IPS-18a (cell line): ENCODE data around the gene ATP5PD.
"Not testable (repeated sequence)": the region's sequence is repeated elsewhere in the genome, so short reads cannot be mapped to it uniquely, and the experiment has no call there.

Experiments
- H3K27ac ChIP-seq: one replicate; pipeline ENCODE4 v1.5.1; 2013; ENCODE audit warnings: low read length
- H3K27me3 ChIP-seq: one replicate; pipeline ENCODE4 v1.6.1; 2013; ENCODE audit warnings: mild to moderate bottlenecking, low read length; ENCODE audit not compliant: control insufficient read depth, insufficient read depth
- H3K36me3 ChIP-seq: one replicate; pipeline ENCODE4 v1.6.1; 2013; ENCODE audit warnings: low read depth, low read length; ENCODE audit not compliant: control insufficient read depth
- H3K4me1 ChIP-seq: one replicate; pipeline ENCODE4 v1.6.1; 2013; ENCODE audit warnings: low read depth, low read length; ENCODE audit not compliant: control insufficient read depth
- H3K4me3 ChIP-seq: one replicate; pipeline ENCODE4 v1.5.1; 2013; ENCODE audit warnings: low read length
- H3K9ac ChIP-seq: one replicate; pipeline ENCODE4 v1.6.1; 2013; ENCODE audit warnings: mild to moderate bottlenecking, low read length, moderate library complexity
- H3K9me3 ChIP-seq: one replicate; pipeline ENCODE4 v1.6.1; 2013; ENCODE audit warnings: low read depth, low read length; ENCODE audit not compliant: control insufficient read depth

The ATP5PD gene

DNA sequence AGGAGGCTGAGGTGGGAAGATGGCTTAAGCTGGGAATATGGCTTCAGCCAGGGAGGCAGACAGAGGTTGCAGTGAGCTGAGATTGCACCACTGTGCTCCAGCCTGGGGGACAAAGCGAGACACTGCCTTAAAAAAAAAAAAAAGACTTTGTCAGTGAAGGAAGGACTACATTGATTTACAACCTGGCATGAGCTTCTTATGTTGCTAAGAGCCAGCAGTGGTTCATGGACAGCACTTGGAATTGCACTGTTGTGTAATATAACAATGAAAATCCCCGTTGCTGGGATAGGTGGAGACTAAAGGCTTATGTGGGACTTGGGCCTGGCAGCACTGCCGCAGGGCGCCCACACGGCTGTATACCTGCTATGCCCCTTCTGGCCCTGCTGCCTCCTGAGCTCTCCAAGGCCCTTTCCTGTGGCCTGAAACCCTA lies 26.9 kb upstream of the ATP5PD start:
- H3K9ac ChIP-seq, result no peak overlapping the region

DNA sequence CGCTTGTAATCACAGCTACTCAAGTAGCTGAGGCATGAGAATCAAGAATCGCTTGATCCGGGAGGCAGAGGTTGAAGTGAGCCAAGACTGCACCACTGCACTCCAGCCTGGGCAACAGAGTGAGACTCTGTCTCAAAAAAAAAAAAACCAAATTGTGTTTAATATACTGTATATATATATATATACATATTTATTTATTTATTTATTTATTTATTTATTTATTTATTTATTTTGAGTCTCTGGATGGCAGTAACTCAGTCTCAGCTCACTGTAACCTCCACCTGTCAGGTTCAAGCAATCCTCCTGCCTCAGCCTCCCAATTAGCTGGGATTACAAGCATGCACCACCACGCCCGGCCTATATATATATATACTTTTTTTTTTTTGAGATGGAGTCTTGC lies 26.1 kb upstream of the ATP5PD start:
- H3K27ac ChIP-seq, H3K9me3 ChIP-seq, H3K9ac ChIP-seq, H3K4me1 ChIP-seq, H3K4me3 ChIP-seq, H3K36me3 ChIP-seq, H3K27me3 ChIP-seq: not testable (repeated sequence)

More for the DNA sequence above, 26.9 kb upstream of the ATP5PD start:
- Histone ChIP-seq H3K36me3 (no peaks in the 10 kb centered on the region), H3K27me3 (no peaks in the 10 kb centered on the region), H3K4me3 (no peak overlapping the region), H3K4me1 (peaks cover 3% of the 10 kb centered on the region), H3K27ac (no peak overlapping the region), H3K9me3 (no peaks in the 10 kb centered on the region)

DNA sequence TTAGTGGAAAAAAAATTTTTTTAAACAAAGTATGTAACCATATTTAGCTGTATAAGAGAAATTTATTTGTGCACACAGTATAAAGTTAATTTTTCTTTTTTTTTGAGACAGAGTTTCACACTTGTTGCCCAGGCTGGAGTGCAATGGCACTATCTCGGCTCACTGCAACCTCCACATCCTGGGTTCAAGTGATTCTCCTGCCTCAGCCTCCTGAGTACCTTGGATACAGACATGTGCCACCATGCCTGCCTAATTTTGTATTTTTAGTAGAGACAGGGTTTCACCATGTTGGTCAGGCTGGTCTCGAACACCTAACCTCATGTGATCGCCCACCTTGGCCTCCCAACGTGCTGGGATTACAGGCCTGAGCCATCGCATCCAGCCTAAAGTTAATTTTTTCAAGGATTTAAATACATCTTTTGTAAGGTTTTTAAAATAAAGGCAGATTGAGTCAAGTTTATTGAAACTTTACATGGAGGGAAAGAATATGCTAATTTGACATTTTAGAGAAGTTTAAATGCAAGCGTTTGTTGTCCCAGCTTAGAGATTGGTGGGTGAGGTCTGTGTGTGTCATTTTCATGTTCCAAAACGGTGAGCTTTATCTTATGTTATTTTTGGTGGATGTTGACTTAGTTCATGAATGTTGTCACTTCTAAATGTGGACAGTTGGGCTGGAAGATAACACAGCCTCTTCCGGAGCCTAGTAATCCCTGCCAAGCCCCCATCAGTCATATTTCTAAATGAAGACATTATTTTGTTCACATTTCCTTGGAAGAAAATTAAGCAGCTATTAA lies 24.9 kb upstream of the ATP5PD start:
- not testable (repeated sequence) for H3K27me3 ChIP-seq, H3K4me1 ChIP-seq, H3K9ac ChIP-seq, H3K27ac ChIP-seq, H3K9me3 ChIP-seq, H3K4me3 ChIP-seq, H3K36me3 ChIP-seq

DNA sequence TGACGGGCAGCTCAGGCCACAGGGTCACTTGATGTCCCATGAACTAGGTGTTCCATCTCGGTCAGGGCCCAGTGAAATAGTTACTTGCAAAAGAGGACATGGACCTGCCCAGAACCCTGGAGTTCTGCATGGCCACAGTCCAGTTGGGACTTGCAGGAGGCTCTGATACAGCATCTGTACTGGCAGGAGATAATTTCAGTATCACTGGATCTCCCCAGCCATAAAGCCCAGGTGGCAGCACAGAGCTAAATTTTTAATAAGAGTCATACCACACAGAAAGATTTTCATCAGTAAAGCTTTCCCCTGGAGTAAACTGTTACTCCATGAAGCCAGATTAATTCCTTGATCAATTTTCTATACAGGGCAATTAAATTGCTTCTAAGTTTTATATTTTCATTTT lies 23.0 kb upstream of the ATP5PD start:
- Histone ChIP-seq H3K9ac (no peak overlapping the region), H3K27me3 (no peaks in the 10 kb centered on the region), H3K27ac (no peak overlapping the region), H3K36me3 (peaks cover 5% of the 10 kb centered on the region), H3K4me3 (no peak overlapping the region), H3K9me3 (no peaks in the 10 kb centered on the region), H3K4me1 (no peaks in the 10 kb centered on the region)

DNA sequence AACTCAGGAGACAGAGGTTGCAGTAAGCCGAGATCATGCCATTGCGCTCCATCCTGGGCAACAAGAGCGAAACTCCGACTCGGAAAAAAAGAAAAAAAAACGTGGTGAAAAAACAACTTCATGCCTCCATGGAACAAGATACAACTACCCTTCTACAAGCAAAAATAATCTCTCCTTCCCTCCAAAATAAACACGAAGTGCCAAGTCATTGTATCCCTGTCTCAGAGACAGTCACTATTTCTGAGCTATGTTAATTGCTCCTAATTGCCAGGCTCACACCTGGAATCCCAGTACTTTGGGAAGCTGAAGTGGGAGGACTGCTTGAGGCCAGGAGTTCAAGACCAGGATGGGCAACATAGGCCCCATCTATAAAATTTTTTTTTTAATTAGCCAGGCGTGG lies 22.0 kb upstream of the ATP5PD start:
- Histone ChIP-seq H3K27me3 (no peaks in the 10 kb centered on the region), H3K36me3 (peaks cover 15% of the 10 kb centered on the region), H3K9ac (no peak overlapping the region), H3K27ac (no peak overlapping the region), H3K4me3 (no peak overlapping the region), H3K4me1 (no peaks in the 10 kb centered on the region), H3K9me3 (no peaks in the 10 kb centered on the region)

DNA sequence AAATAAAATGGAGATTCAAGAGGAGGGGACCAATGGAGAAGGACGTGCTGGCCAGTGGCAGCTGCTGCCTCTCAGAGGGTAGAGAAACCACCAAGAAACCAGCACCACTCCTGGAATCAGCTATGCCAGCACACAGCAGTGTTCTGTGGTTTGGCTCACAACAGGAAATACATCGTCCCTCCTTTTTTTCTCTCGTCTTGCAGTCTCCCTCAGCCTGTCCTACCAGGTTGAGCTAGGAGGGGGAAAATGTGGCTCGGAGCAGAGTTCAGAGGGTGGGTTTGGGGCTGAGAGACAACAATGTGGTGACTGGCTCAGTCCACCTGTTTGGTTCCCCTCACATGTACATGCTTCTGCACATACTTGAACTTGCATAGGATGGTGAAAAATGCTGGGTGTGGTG lies 21.1 kb upstream of the ATP5PD start:
- Histone ChIP-seq H3K9ac (no peak overlapping the region), H3K4me3 (no peak overlapping the region), H3K36me3 (peaks cover 24% of the 10 kb centered on the region), H3K27me3 (no peaks in the 10 kb centered on the region), H3K9me3 (no peaks in the 10 kb centered on the region), H3K4me1 (no peaks in the 10 kb centered on the region), H3K27ac (no peak overlapping the region)

DNA sequence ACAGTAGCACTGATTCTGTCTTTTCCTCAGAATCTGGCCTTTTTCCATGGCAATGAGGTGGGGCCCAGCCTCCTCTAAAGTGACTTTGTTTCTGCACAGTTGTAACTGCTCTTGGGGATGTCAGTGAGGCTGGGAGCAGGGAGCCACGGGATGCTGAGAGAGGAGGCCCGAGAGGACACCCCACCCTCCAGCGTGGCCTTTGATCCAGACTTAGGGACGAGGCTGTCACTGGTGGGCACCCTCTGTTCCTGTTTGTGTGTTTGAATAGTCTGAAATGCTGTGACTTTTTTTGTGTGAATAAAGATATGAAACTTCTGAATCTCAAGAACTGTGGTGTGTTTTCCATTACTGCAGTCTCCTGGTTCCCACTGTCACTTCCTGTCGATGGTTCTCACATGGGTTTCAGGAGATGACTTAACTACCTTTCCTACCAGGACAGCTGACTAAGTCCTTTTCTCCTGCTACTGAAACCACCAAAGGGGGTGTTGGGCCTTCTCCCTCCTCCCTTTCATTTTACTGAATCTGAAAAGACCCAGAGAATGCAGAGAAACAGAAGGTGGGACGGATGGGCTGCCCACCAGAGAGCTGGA lies 18.9 kb upstream of the ATP5PD start:
- no peak overlapping the region for H3K9ac ChIP-seq
- H3K27me3 ChIP-seq, result no peaks in the 10 kb centered on the region
- H3K36me3 ChIP-seq, result peaks cover 42% of the 10 kb centered on the region
- H3K4me1 ChIP-seq, result no peaks in the 10 kb centered on the region
- H3K27ac ChIP-seq, result no peak overlapping the region
- H3K4me3 ChIP-seq, result no peak overlapping the region
- no peaks in the 10 kb centered on the region for H3K9me3 ChIP-seq

DNA sequence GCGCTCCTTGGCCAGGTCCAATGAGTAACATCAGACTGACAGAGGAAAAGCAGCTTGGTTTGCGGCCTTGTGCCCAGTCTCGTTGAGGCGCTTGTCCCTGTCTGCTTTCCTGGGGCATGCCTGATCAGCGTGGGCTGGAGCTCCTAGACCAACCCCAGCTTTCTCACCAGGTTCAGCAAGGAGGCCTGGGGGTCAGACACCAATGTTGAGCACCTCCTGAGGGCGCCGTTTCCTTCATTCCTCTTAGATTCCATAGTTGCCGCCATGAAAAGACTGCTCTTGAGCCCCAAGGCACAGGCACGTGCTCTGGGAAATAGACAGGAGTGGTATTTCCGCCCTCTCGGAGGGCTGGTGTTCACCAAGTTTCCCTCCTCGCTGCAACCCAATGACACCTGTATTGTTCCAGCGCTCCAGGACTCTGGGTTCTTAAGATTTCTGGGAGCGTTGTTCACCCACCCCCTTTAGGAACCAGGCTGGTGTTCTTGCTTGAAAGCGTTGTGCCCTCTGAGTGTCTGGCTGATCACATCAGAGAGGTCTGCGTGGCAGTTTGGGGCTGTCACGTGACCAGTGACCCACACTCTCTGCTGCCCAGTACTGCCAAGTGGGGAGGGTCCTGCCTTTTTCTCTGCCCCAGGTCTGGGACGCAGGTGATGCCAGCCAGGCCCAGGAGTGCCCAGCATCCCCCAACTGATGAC lies 18.2 kb upstream of the ATP5PD start:
- H3K27ac ChIP-seq, result no peak overlapping the region
- H3K36me3 ChIP-seq, result peaks cover 45% of the 10 kb centered on the region

DNA sequence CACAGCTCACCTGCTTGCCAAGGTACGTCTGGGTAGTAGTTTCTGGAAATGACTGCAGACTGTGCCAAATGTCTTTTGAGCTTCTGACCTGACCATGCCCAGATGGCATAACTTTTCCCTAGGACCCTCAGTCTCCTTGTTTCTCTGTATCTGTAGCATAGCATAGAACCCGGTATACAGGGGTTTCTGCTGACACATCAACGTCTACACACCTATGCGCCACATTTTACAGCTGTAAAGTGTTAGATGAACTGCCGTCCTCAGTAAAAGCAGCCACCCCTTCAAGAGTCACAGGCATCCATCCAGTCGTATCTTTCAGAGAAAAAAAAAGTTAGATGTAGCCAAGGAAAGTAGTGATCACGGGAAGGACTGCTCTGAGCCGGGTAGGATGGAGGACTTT lies 17.7 kb upstream of the ATP5PD start:
- Histone ChIP-seq H3K27me3 (no peaks in the 10 kb centered on the region), H3K36me3 (peaks cover 49% of the 10 kb centered on the region), H3K27ac (no peak overlapping the region), H3K9me3 (no peaks in the 10 kb centered on the region), H3K4me3 (no peak overlapping the region), H3K9ac (no peak overlapping the region), H3K4me1 (no peaks in the 10 kb centered on the region)

More for the DNA sequence above, 18.2 kb upstream of the ATP5PD start:
- H3K27me3 ChIP-seq, result no peaks in the 10 kb centered on the region
- H3K9me3 ChIP-seq, result no peaks in the 10 kb centered on the region
- H3K4me1 ChIP-seq, result no peaks in the 10 kb centered on the region
- H3K9ac ChIP-seq, result no peak overlapping the region
- no peak overlapping the region for H3K4me3 ChIP-seq

DNA sequence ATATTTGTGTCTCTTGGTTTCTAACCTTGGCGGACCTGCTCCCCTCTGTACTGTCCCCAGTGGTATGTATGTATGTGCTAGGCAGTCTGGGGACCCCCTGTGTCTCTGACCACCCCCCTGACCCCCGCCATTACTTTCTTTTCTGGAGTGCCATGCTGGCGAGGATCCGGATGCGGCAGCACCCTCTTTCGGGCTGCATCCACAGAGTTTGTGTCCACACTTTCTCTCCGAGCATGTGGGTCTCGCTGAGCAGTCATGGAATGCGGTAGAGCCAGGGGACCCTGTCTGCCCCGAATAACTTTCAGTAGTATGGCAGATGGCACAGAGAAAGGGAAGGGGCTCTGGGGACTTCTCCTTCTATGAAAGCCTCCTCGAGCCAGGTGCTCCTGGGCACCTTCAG lies 17.3 kb upstream of the ATP5PD start:
- Histone ChIP-seq H3K27me3 (no peaks in the 10 kb centered on the region), H3K27ac (no peak overlapping the region), H3K36me3 (peaks cover 52% of the 10 kb centered on the region), H3K9ac (no peak overlapping the region), H3K9me3 (no peaks in the 10 kb centered on the region), H3K4me3 (no peak overlapping the region), H3K4me1 (no peaks in the 10 kb centered on the region)

DNA sequence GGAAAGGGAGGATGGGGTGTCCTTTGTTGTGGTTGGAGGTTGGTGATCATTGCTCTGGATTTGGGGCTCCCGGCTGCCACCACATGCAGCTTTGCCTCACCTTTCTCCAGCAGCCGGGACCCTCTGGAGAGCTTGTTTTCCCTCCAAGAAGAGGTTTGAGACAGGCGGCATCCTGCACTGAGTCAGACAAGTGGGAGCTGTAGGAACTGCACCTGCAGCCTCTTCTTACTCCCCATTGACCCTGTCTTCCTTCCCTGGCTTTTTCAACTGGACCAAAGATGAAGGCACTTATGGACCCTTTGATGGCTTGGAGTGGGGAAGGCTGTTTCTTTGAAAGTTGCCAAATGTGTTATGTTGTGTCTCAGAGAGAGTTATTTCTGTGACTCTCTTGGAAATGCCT lies 16.9 kb upstream of the ATP5PD start:
- Histone ChIP-seq H3K9ac (no peak overlapping the region), H3K9me3 (no peaks in the 10 kb centered on the region), H3K27me3 (no peaks in the 10 kb centered on the region), H3K4me1 (no peaks in the 10 kb centered on the region), H3K27ac (no peak overlapping the region), H3K4me3 (no peak overlapping the region), H3K36me3 (peaks cover 52% of the 10 kb centered on the region)
